HEK293 (cell line): Measurements from ENCODE around the gene RHEB.

Source experiments
- CTCF ChIA-PET: fragments of 350-600 bp; formaldehyde crosslinking; extraction: SDS; loops from one replicate; lab custom pipeline; 2021; ENCODE audit warnings: antibody characterized with exemption; lab: Yijun Ruan, JAX
- POLR2A ChIA-PET: fragments of 300-600 bp; formaldehyde crosslinking; extraction: SDS; loops from one replicate; lab custom pipeline; 2020; ENCODE audit warnings: antibody characterized with exemption, inconsistent platforms; lab: Yijun Ruan, JAX
- H3K27ac ChIP-seq: fragments of 200-500 bp; sonication (Bioruptor generic); 2 replicates; pipeline ENCODE4 v1.5.1; 2014; ENCODE audit warnings: low read depth, low read length, control low read depth, inconsistent platforms; ENCODE audit errors: extremely low read depth
- H3K36me3 ChIP-seq, 2 experiments: fragments of 200-500 bp in 1 of 2; sonication (Bioruptor generic) in 1 of 2; 1 replicate in 1 of 2; 2 replicates in 1 of 2; pipeline ENCODE4 v1.5.1; 2014 to 2017; ENCODE audit warnings: inconsistent platforms in 2 of 2, low read length in 2 of 2; ENCODE audit not compliant: control insufficient read depth in 2 of 2, insufficient read depth in 1 of 2
- H3K4me1 ChIP-seq: fragments of 200-500 bp; sonication (Bioruptor generic); 2 replicates; pipeline ENCODE4 v1.5.1; 2014; ENCODE audit warnings: mild to moderate bottlenecking, low read length, inconsistent platforms; ENCODE audit not compliant: control insufficient read depth, insufficient read depth
- H3K4me3 ChIP-seq: 2 replicates; pipeline ENCODE4 v1.5.1; 2011; ENCODE audit warnings: low read depth, mild to moderate bottlenecking, control low read depth, low read length, moderate library complexity
- H3K9me3 ChIP-seq: fragments of 200-500 bp; sonication (Bioruptor generic); 2 replicates; pipeline ENCODE4 v1.5.1; 2014; ENCODE audit warnings: low read depth, low read length, inconsistent platforms; ENCODE audit not compliant: control insufficient read depth, insufficient read depth
- GLI4 ChIP-seq: fragments of 450-650 bp; formaldehyde crosslinking; IDR thresholded peaks from 2 replicates; pipeline ENCODE4 v1.5.1; 2016; ENCODE audit warnings: missing biosample characterization, missing genetic modification characterization
- KLF1 ChIP-seq: fragments of 450-650 bp; formaldehyde crosslinking; IDR thresholded peaks from 2 replicates; pipeline ENCODE4 v1.5.1; 2016; ENCODE audit warnings: missing biosample characterization, missing genetic modification characterization
- MEIS1 ChIP-seq: sonication (generic); formaldehyde crosslinking; IDR thresholded peaks from 2 replicates; pipeline ENCODE4 v1.8.1; 2022; ENCODE audit warnings: missing genetic modification reagents, mild to moderate bottlenecking, borderline replicate concordance
- SCRT2 ChIP-seq: fragments of 450-650 bp; formaldehyde crosslinking; IDR thresholded peaks from 2 replicates; pipeline ENCODE4 v1.5.1; 2016; ENCODE audit warnings: missing biosample characterization, missing genetic modification characterization
- ZBTB44 ChIP-seq: fragments of 450-650 bp; IDR thresholded peaks from 2 replicates; pipeline ENCODE4 v1.5.1; 2018; ENCODE audit warnings: missing biosample characterization, mild to moderate bottlenecking, missing genetic modification characterization
- ZFP69B ChIP-seq: fragments of 450-650 bp; formaldehyde crosslinking; IDR thresholded peaks from 2 replicates; pipeline ENCODE4 v1.5.1; 2016; ENCODE audit warnings: missing biosample characterization, missing genetic modification characterization
- ZNF121 ChIP-seq: fragments of 450-650 bp; formaldehyde crosslinking; IDR thresholded peaks from 2 replicates; pipeline ENCODE4 v1.5.1; 2016; ENCODE audit warnings: missing biosample characterization, missing genetic modification characterization
- ZNF132 ChIP-seq: fragments of 450-650 bp; formaldehyde crosslinking; IDR thresholded peaks from 2 replicates; pipeline ENCODE4 v1.5.1; 2017; ENCODE audit warnings: missing biosample characterization, missing genetic modification characterization, borderline replicate concordance
- ZNF221 ChIP-seq: fragments of 450-650 bp; formaldehyde crosslinking; IDR thresholded peaks from 2 replicates; pipeline ENCODE4 v1.5.1; 2017; ENCODE audit warnings: missing biosample characterization, missing genetic modification characterization, borderline replicate concordance
- ZNF239 ChIP-seq: fragments of 450-650 bp; formaldehyde crosslinking; IDR thresholded peaks from 2 replicates; pipeline ENCODE4 v1.5.1; 2016; ENCODE audit warnings: missing biosample characterization, missing genetic modification characterization
- ZNF362 ChIP-seq: fragments of 450-650 bp; formaldehyde crosslinking; IDR thresholded peaks from 2 replicates; pipeline ENCODE4 v1.5.1; 2016; ENCODE audit warnings: missing biosample characterization, missing genetic modification characterization
- ZNF391 ChIP-seq: fragments of 450-650 bp; formaldehyde crosslinking; IDR thresholded peaks from 2 replicates; pipeline ENCODE4 v1.5.1; 2016; ENCODE audit warnings: low read depth, missing biosample characterization, missing genetic modification characterization, borderline replicate concordance
- ZNF654 ChIP-seq: fragments of 450-650 bp; formaldehyde crosslinking; IDR thresholded peaks from 2 replicates; pipeline ENCODE4 v1.5.1; 2016; ENCODE audit warnings: low read depth, missing biosample characterization, missing genetic modification characterization
- ZNF670 ChIP-seq: fragments of 450-650 bp; formaldehyde crosslinking; IDR thresholded peaks from 2 replicates; pipeline ENCODE4 v1.5.1; 2016; ENCODE audit warnings: missing biosample characterization, missing genetic modification characterization, low read depth
- ZSCAN30 ChIP-seq: fragments of 450-650 bp; IDR thresholded peaks from 2 replicates; pipeline ENCODE4 v1.5.1; 2018; ENCODE audit warnings: missing biosample characterization, mild to moderate bottlenecking, missing genetic modification characterization, moderate library complexity

RHEB gene

GRCh38 chr7:151482883-151483710, 36.6 kb downstream of the RHEB start:
- TF ChIP-seq ZNF239 (no peak), ZNF132 (tag by site-specific recombination) (no peak), ZNF221 (tag by site-specific recombination) (no peak), ZNF670 (tag by site-specific recombination) (no peak), KLF1 (tag by site-specific recombination) (no peak), ZNF362 (no peak), ZNF391 (no peak), ZNF654 (tag by site-specific recombination) (no peak), ZFP69B (no peak), ZBTB44 (no peak), MEIS1 (CRISPR knock-in tag) (no peak)
- CTCF ChIA-PET = interaction anchor here (1.0 to 1.5 kb wide), 2 partner anchors 37 to 214 kb away, joined by 3 read pairs; partner anchors contain the start of gene RHEB
- Histone ChIP-seq H3K36me3 (peaks cover 12 to 68% of the 10 kb centered on the region in 2 experiments), H3K4me1 (no peaks in the 10 kb centered on the region), H3K4me3 (no peak overlapping the region), H3K27ac (no peak overlapping the region), H3K9me3 (no peaks in the 10 kb centered on the region)
- POLR2A ChIA-PET = no interaction called here

GRCh38 chr7:151481650-151482505, 37.8 kb downstream of the RHEB start:
- H3K4me1 ChIP-seq = no peaks in the 10 kb centered on the region
- no peak overlapping the region for H3K4me3 ChIP-seq
- TF ChIP-seq GLI4 (no peak), ZNF132 (tag by site-specific recombination) (no peak), ZNF121 (peak; percentile 86)
- H3K9me3 ChIP-seq = no peaks in the 10 kb centered on the region
- ChIA-PET POLR2A (no interaction called here), CTCF (interaction anchor here (1.3 to 1.5 kb wide), 2 partner anchors 38 to 113 kb away, joined by 3 read pairs; partner anchors contain the start of gene RHEB)
- H3K36me3 ChIP-seq = peaks cover 12 to 67% of the 10 kb centered on the region in 2 experiments
- no peak overlapping the region for H3K27ac ChIP-seq

- Histone ChIP-seq H3K4me1 (no peaks in the 10 kb centered on the region), H3K36me3 (peaks cover 4 to 46% of the 10 kb centered on the region in 2 experiments; a peak in 2 of 3 replicates), H3K9me3 (no peaks in the 10 kb centered on the region)
- TF ChIP-seq SCRT2 (tag by site-specific recombination) = 0 out of 2 replicates have a peak, but pooled peaks have one; percentile 25
- TF ChIP-seq ZSCAN30 = no peak
- TF ChIP-seq, all 188 proteins: peak for 1
- Histone ChIP-seq H3K27ac (no peak overlapping the region), H3K4me3 (no peak overlapping the region)
- ChIA-PET POLR2A (no interaction called here), CTCF (interaction anchor here (0.6 to 1.6 kb wide), 3 partner anchors 14 to 152 kb away, joined by 3 to 4 read pairs (median 3); no protein-coding TSS in a partner anchor)
Measured at GRCh38 chr7:151477867-151478266, 41.8 kb downstream of the RHEB start.
